CD4-positive, CD25-positive, alpha-beta regulatory T cell (primary cell): ENCODE results near the gene NEU2. TPM values are rescaled to one million over a fixed set of nuclear protein-coding genes. Genes with fewer than 3 reads are reported as not detected.

Source experiments
- ATAC-seq, 2 donors: fragments of 150-1000 bp; cut with Tn5 transposase; one replicate each; pipeline ENCODE4 v1.10.0; 2021; ENCODE audit warnings: low read depth in 2 of 2, moderate number of reproducible peaks in 2 of 2, moderate library complexity in 1 of 2
- DNase-seq, 3 donors: peaks; one replicate each; pipeline versions ENCODE4 v3.0.0 to v3.0.0-alpha.2; 2012 to 2022; ENCODE audit warnings: mixed read lengths in 1 of 3
- H3K27ac ChIP-seq: one replicate; pipeline ENCODE4 v1.7.0; 2013; ENCODE audit warnings: mild to moderate bottlenecking, low read length; ENCODE audit not compliant: insufficient read depth, poor library complexity, severe bottlenecking
- H3K27me3 ChIP-seq: one replicate; pipeline ENCODE4 v1.7.0; 2013; ENCODE audit warnings: low read length; ENCODE audit not compliant: control insufficient read depth, insufficient read depth
- H3K36me3 ChIP-seq: one replicate; pipeline ENCODE4 v1.7.0; 2013; ENCODE audit warnings: mild to moderate bottlenecking, low read length, moderate library complexity; ENCODE audit not compliant: control insufficient read depth, insufficient read depth
- H3K4me1 ChIP-seq: 2 replicates; pipeline ENCODE4 v1.7.0; 2013; ENCODE audit warnings: mild to moderate bottlenecking, low read length; ENCODE audit not compliant: insufficient read depth, control insufficient read depth, poor library complexity, severe bottlenecking
- H3K4me3 ChIP-seq: one replicate; pipeline ENCODE4 v1.7.0; 2013; ENCODE audit warnings: low read depth, mild to moderate bottlenecking, low read length, moderate library complexity
- H3K9me3 ChIP-seq, 2 experiments: 1 replicate in 1 of 2; 2 replicates in 1 of 2; pipeline ENCODE4 v1.7.0; 2013; ENCODE audit warnings: low read length in 2 of 2, mild to moderate bottlenecking in 1 of 2, moderate library complexity in 1 of 2; ENCODE audit not compliant: control insufficient read depth in 2 of 2
- H3K27ac Mint-ChIP-seq, 3 donors: one replicate each; pipeline ENCODE4 v1.8.0; 2020 to 2022; ENCODE audit warnings: mild to moderate bottlenecking in 3 of 3, mixed read lengths in 3 of 3, moderate library complexity in 2 of 3
- H3K27me3 Mint-ChIP-seq: one replicate; pipeline ENCODE4 v1.8.0; 2022; ENCODE audit warnings: mild to moderate bottlenecking, mixed read lengths
- H3K36me3 Mint-ChIP-seq: one replicate; pipeline ENCODE4 v1.8.0; 2020; ENCODE audit warnings: mixed read lengths
- H3K4me1 Mint-ChIP-seq, 4 donors: one replicate each; pipeline ENCODE4 v1.8.0; 2020 to 2022; ENCODE audit warnings: mixed read lengths in 4 of 4, mild to moderate bottlenecking in 1 of 4
- H3K4me3 Mint-ChIP-seq, 4 donors: one replicate each; pipeline ENCODE4 v1.8.0; 2020 to 2022; ENCODE audit warnings: mild to moderate bottlenecking in 4 of 4, mixed read lengths in 4 of 4, moderate library complexity in 3 of 4
- H3K9me3 Mint-ChIP-seq, 7 donors: one replicate each; pipeline ENCODE4 v1.8.0; 2020 to 2022; ENCODE audit warnings: mixed read lengths in 7 of 7, mild to moderate bottlenecking in 3 of 7, moderate library complexity in 2 of 7
- polyA plus RNA-seq, 4 donors: library from polyadenylated mRNA; unstranded; fragments of 300-500 nt; fragmentation: Illumina TruSeq; gene quantifications; one replicate each; pipeline ENCODE4 v1.2.3, GENCODE V29; 2021
- total RNA-seq: library from RNA; stranded (reverse); gene quantifications from one replicate; pipeline ENCODE4 v1.2.3, GENCODE V29; 2022

Gene NEU2
- total and polyA plus RNA-seq, 5 donors from 2014 or later: not detected

DNA sequence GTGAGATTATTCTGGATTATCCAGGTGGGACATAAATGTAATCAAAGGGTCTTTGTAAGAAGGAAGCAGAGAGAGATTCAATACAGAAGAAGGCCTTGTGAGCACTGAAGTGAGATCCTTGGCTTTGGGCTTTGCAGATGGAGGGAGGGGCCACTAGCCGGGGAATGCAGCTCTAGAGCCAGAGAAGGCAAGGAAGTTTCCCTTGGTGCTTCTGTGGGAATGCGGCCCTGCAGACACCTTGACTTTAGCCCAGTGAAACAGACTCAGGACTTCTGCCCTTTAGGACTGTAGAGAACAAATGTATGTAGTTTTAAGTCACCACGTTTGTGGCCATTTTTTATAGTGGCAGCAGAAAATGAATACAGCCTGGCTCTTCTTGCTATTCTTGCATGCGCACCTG, 8.1 kb downstream of the NEU2 start:
- no peak overlapping the region for H3K4me3 Mint-ChIP-seq
- no peaks in the 10 kb centered on the region for H3K9me3 Mint-ChIP-seq
- Histone ChIP-seq H3K36me3 (no peaks in the 10 kb centered on the region), H3K4me3 (no peak overlapping the region), H3K4me1 (no peaks in the 10 kb centered on the region), H3K27me3 (peaks cover 3% of the 10 kb centered on the region), H3K9me3 (no peaks in the 10 kb centered on the region), H3K27ac (no peak overlapping the region)
- DNase-seq: no peak
- no peaks in the 10 kb centered on the region for H3K36me3 Mint-ChIP-seq
- peaks cover 15% of the 10 kb centered on the region for H3K27me3 Mint-ChIP-seq
- ATAC-seq: no peak
- no peaks in the 10 kb centered on the region for H3K4me1 Mint-ChIP-seq
- no peak overlapping the region for H3K27ac Mint-ChIP-seq

DNA sequence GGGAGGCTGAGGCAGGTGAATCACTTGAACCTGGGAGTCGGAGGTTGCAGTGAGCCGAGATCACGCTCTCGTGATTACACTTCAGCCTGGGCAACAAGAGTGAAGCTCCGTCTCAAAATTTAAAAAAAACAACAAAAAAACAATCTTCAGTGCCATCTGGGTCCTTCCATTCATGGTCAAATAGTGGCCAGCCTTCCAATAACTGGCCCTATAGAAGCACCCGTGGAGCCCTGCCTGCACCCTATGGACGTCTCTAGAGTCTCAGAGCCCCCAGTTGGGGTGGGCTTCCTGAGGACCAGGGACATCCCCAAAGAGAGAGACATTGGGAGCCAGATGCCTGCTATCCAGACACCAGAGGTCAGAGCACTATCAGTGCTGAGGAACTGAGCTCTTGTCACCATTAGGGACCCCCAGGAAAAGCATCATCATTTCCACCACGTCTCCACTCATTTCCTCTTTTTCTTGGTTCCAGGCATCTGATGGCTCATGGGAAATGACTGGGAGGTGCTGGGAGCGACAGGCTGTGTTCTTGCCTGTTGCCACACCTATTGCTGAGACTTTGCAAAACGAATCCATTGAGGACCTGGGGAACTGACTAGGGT, 9.4 kb downstream of the NEU2 start:
- Histone ChIP-seq H3K4me1 (no peaks in the 10 kb centered on the region), H3K36me3 (no peaks in the 10 kb centered on the region), H3K9me3 (no peaks in the 10 kb centered on the region), H3K27ac (no peak overlapping the region), H3K4me3 (no peak overlapping the region), H3K27me3 (peaks cover 3% of the 10 kb centered on the region)
- Mint-ChIP-seq H3K27me3 (peaks cover 14% of the 10 kb centered on the region), H3K4me1 (no peaks in the 10 kb centered on the region), H3K4me3 (no peak overlapping the region), H3K27ac (no peak overlapping the region), H3K36me3 (no peaks in the 10 kb centered on the region), H3K9me3 (no peaks in the 10 kb centered on the region)
- no peak for DNase-seq
- ATAC-seq: no peak

DNA sequence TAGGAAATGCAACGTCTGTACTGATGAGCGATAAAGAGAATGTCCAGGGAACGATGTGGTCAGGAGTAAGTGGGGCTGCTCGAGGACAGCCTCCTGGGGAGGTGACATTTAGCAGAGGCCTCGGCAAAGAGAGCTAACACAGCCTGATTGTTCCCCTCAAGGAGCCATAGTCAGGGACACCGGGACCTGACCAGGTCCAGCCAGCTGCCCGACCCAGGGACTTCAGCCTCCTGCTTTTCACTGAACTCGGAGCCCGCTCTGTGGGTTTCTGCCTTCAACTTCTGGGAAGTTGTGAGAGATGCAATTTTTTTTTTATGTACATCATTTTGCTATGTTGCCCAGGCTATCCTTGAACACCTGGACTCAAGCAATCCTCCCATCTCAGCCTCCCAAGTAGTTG, 10.1 kb downstream of the NEU2 start:
- Mint-ChIP-seq H3K27me3 (peaks cover 15% of the 10 kb centered on the region), H3K4me3 (no peak overlapping the region), H3K4me1 (no peaks in the 10 kb centered on the region), H3K27ac (no peak overlapping the region), H3K36me3 (no peaks in the 10 kb centered on the region), H3K9me3 (no peaks in the 10 kb centered on the region)
- H3K36me3 ChIP-seq: no peaks in the 10 kb centered on the region
- no peaks in the 10 kb centered on the region for H3K4me1 ChIP-seq
- ATAC-seq (no peak), DNase-seq (no peak)
- H3K4me3 ChIP-seq: no peak overlapping the region
- no peaks in the 10 kb centered on the region for H3K9me3 ChIP-seq
- peaks cover 3% of the 10 kb centered on the region for H3K27me3 ChIP-seq
- H3K27ac ChIP-seq: no peak overlapping the region

DNA sequence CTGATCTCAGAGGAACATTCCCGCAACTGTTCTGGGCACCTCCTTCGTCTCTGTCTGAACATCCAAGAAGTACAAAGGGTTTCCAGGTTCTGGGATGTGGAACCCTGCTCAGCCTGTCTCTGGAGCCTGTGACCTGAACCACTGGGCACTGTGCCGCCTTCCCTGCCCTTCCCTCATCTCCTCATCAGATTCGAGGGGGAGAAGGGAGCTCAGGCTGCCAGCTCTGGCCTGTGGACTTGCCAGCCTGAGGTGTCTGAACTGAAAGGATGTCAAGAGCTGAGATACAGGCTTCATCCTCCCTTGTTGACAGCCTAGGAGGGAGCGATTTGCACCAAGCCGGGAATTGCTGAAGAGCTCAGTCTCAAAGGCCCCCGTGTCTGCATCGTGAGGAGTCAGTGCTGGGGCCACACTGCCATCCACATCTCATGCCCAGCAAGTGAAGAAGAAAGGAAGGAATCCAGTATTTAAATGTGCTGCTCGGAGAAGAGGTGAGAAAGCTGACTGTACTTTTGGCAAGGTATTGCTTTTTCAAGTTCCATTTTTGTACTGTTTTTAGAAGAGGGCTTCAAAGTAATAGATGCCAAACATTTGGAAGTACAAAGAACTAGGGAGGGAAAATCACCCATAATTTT, 12.6 kb downstream of the NEU2 start:
- H3K36me3 Mint-ChIP-seq: no peaks in the 10 kb centered on the region
- H3K4me1 ChIP-seq: no peaks in the 10 kb centered on the region
- H3K4me3 ChIP-seq: no peak overlapping the region
- no peaks in the 10 kb centered on the region for H3K9me3 Mint-ChIP-seq
- no peak overlapping the region for H3K4me3 Mint-ChIP-seq
- H3K27me3 Mint-ChIP-seq: peaks cover 19% of the 10 kb centered on the region
- DNase-seq (no peak), ATAC-seq (no peak)
- no peak overlapping the region for H3K27ac Mint-ChIP-seq
- no peaks in the 10 kb centered on the region for H3K36me3 ChIP-seq
- H3K4me1 Mint-ChIP-seq: peaks cover 0 to 5% (median 2%) of the 10 kb centered on the region in 4 donors
- H3K27ac ChIP-seq: no peak overlapping the region
- H3K9me3 ChIP-seq: no peaks in the 10 kb centered on the region
- peaks cover 3% of the 10 kb centered on the region for H3K27me3 ChIP-seq

DNA sequence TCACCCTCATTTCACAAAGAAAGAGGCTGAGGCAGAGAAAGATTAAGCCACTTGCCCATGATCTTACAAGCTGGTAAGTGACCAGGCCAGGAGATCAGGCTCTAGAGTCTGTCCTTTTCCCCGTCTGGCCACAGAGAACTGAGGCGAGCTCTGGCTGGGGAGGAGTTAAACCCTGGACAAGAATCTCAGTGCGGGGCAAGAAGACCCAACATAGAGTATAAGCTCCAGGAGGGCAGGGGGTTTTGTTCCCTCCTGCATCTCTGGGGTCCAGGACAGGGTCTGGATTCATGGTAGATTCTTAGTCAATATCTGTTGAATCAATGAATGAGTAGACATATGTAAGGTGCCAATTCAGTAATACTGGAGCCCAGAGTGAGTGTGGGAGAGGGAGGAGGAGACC, 14.7 kb downstream of the NEU2 start:
- Mint-ChIP-seq H3K27me3 (peaks cover 20% of the 10 kb centered on the region), H3K4me3 (peak overlapping the region in 1 of 4 donors; percentile 11), H3K9me3 (no peaks in the 10 kb centered on the region), H3K4me1 (peaks cover 0 to 5% (median 2%) of the 10 kb centered on the region in 4 donors), H3K27ac (no peak overlapping the region), H3K36me3 (no peaks in the 10 kb centered on the region)
- Histone ChIP-seq H3K36me3 (no peaks in the 10 kb centered on the region), H3K27me3 (peaks cover under 1% of the 10 kb centered on the region), H3K4me1 (no peaks in the 10 kb centered on the region), H3K9me3 (no peaks in the 10 kb centered on the region), H3K27ac (no peak overlapping the region), H3K4me3 (no peak overlapping the region)
- DNase-seq (no peak), ATAC-seq (no peak)

DNA sequence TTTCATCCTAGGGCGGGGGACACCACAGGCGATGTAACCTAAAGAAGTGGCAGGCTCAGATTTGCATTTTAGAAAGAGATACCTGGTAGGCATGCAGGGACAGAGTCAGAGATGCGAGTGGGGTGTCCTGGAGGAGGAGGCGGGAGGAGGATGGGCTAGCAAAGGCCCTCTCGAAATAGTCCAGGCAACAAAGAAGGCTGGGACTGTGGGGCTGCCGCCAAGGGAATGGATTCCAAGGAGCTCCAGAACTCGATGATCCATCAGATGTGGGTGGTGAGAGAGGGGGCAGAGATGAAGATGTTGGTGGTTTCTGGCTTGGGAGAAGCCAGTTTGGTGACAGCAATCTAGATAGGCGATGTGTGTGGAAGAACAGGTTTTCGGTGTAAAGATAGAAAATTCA, 15.2 kb downstream of the NEU2 start:
- no peaks in the 10 kb centered on the region for H3K36me3 ChIP-seq
- DNase-seq (no peak), ATAC-seq (no peak)
- no peaks in the 10 kb centered on the region for H3K9me3 ChIP-seq
- no peak overlapping the region for H3K27ac ChIP-seq
- peaks cover 0 to 5% (median 2%) of the 10 kb centered on the region in 4 donors for H3K4me1 Mint-ChIP-seq
- no peaks in the 10 kb centered on the region for H3K27me3 ChIP-seq
- H3K27me3 Mint-ChIP-seq: peaks cover 20% of the 10 kb centered on the region
- H3K4me3 Mint-ChIP-seq: no peak overlapping the region
- no peaks in the 10 kb centered on the region for H3K4me1 ChIP-seq
- H3K27ac Mint-ChIP-seq: peak overlapping the region in 1 of 3 donors; percentile 2
- no peak overlapping the region for H3K4me3 ChIP-seq
- no peaks in the 10 kb centered on the region for H3K9me3 Mint-ChIP-seq
- no peaks in the 10 kb centered on the region for H3K36me3 Mint-ChIP-seq

DNA sequence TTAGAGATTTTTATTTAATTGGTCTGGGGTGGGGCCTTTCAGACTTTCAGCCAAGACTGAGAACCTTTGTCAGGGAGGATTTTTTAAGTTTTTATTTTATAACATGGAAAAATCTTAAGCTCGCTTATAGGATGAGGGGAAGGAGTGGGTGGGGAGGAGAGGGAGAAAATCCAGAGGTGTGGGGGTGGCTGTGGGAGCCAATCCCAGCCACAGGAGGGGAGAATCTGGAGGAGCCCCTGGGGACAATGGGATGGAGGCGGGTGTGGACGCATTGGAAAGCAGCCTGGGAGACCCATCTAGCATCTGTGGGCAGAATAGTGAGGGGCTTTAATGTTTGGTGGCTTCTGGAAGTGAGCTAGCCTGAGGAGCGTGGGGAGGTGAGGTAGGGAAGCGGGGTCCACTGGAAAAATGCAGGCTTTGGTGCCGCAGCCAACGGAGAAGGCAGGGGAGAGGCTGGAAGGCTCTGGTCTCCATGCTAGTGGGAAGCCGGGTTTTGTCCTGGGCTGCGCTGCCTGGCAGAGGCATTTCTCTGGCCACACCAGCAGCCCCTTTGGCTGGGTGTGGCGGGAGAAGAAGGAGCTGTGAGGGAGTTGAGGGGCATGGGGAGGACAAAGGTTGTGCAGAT, 16.2 kb downstream of the NEU2 start:
- Histone ChIP-seq H3K4me3 (no peak overlapping the region), H3K27ac (no peak overlapping the region), H3K36me3 (no peaks in the 10 kb centered on the region), H3K27me3 (no peaks in the 10 kb centered on the region), H3K4me1 (no peaks in the 10 kb centered on the region), H3K9me3 (no peaks in the 10 kb centered on the region)
- ATAC-seq (no peak), DNase-seq (no peak)
- Mint-ChIP-seq H3K4me1 (peaks cover 0 to 6% (median 2%) of the 10 kb centered on the region in 4 donors), H3K4me3 (no peak overlapping the region), H3K27me3 (peaks cover 21% of the 10 kb centered on the region), H3K27ac (peak overlapping the region in 1 of 3 donors; percentile 20), H3K9me3 (no peaks in the 10 kb centered on the region), H3K36me3 (no peaks in the 10 kb centered on the region)
